HEK293 (cell line): Measurements from ENCODE around the gene FFAR4.

Source experiments
- CTCF ChIA-PET: fragments of 350-600 bp; formaldehyde crosslinking; extraction: SDS; loops from one replicate; lab custom pipeline; 2021; ENCODE audit warnings: antibody characterized with exemption; lab: Yijun Ruan, JAX
- POLR2A ChIA-PET: fragments of 300-600 bp; formaldehyde crosslinking; extraction: SDS; loops from one replicate; lab custom pipeline; 2020; ENCODE audit warnings: antibody characterized with exemption, inconsistent platforms; lab: Yijun Ruan, JAX
- H3K27ac ChIP-seq: fragments of 200-500 bp; sonication (Bioruptor generic); 2 replicates; pipeline ENCODE4 v1.5.1; 2014; ENCODE audit warnings: low read depth, low read length, control low read depth, inconsistent platforms; ENCODE audit errors: extremely low read depth
- H3K36me3 ChIP-seq, 2 experiments: fragments of 200-500 bp in 1 of 2; sonication (Bioruptor generic) in 1 of 2; 1 replicate in 1 of 2; 2 replicates in 1 of 2; pipeline ENCODE4 v1.5.1; 2014 to 2017; ENCODE audit warnings: inconsistent platforms in 2 of 2, low read length in 2 of 2; ENCODE audit not compliant: control insufficient read depth in 2 of 2, insufficient read depth in 1 of 2
- H3K4me1 ChIP-seq: fragments of 200-500 bp; sonication (Bioruptor generic); 2 replicates; pipeline ENCODE4 v1.5.1; 2014; ENCODE audit warnings: mild to moderate bottlenecking, low read length, inconsistent platforms; ENCODE audit not compliant: control insufficient read depth, insufficient read depth
- H3K4me3 ChIP-seq: 2 replicates; pipeline ENCODE4 v1.5.1; 2011; ENCODE audit warnings: low read depth, mild to moderate bottlenecking, control low read depth, low read length, moderate library complexity
- H3K9me3 ChIP-seq: fragments of 200-500 bp; sonication (Bioruptor generic); 2 replicates; pipeline ENCODE4 v1.5.1; 2014; ENCODE audit warnings: low read depth, low read length, inconsistent platforms; ENCODE audit not compliant: control insufficient read depth, insufficient read depth
- EGR2 ChIP-seq: fragments of 450-650 bp; formaldehyde crosslinking; IDR thresholded peaks from 2 replicates; pipeline ENCODE4 v1.5.1; 2016; ENCODE audit warnings: low read depth, missing biosample characterization, missing genetic modification characterization
- KLF1 ChIP-seq: fragments of 450-650 bp; formaldehyde crosslinking; IDR thresholded peaks from 2 replicates; pipeline ENCODE4 v1.5.1; 2016; ENCODE audit warnings: missing biosample characterization, missing genetic modification characterization
- WT1 ChIP-seq: fragments of 450-650 bp; formaldehyde crosslinking; IDR thresholded peaks from 2 replicates; pipeline ENCODE4 v1.5.1; 2016; ENCODE audit warnings: missing biosample characterization, missing genetic modification characterization
- ZBTB11 ChIP-seq: fragments of 450-650 bp; formaldehyde crosslinking; conservative IDR thresholded peaks from 2 replicates; pipeline ENCODE4 v1.5.1; 2016; ENCODE audit warnings: low read depth, missing biosample characterization, missing genetic modification characterization
- ZBTB17 ChIP-seq: fragments of 450-650 bp; formaldehyde crosslinking; IDR thresholded peaks from 2 replicates; pipeline ENCODE4 v1.5.1; 2016; ENCODE audit warnings: missing biosample characterization, missing genetic modification characterization
- ZBTB48 ChIP-seq: fragments of 450-650 bp; formaldehyde crosslinking; IDR thresholded peaks from 2 replicates; pipeline ENCODE4 v1.5.1; 2016; ENCODE audit warnings: missing biosample characterization, missing genetic modification characterization
- ZBTB49 ChIP-seq: fragments of 450-650 bp; formaldehyde crosslinking; IDR thresholded peaks from 2 replicates; pipeline ENCODE4 v1.5.1; 2016; ENCODE audit warnings: missing biosample characterization, missing genetic modification characterization, low read depth
- ZFHX2 ChIP-seq: fragments of 450-650 bp; formaldehyde crosslinking; conservative IDR thresholded peaks from 2 replicates; pipeline ENCODE4 v1.5.1; 2016; ENCODE audit warnings: missing biosample characterization, missing genetic modification characterization
- ZNF114 ChIP-seq: fragments of 450-650 bp; formaldehyde crosslinking; IDR thresholded peaks from 2 replicates; pipeline ENCODE4 v1.5.0; 2017; ENCODE audit warnings: missing biosample characterization, missing genetic modification characterization
- ZNF140 ChIP-seq: fragments of 450-650 bp; formaldehyde crosslinking; IDR thresholded peaks from 2 replicates; pipeline ENCODE4 v1.5.1; 2016; ENCODE audit warnings: missing biosample characterization, missing genetic modification characterization
- ZNF169 ChIP-seq: fragments of 450-650 bp; formaldehyde crosslinking; IDR thresholded peaks from 2 replicates; pipeline ENCODE4 v1.5.1; 2016; ENCODE audit warnings: missing biosample characterization, missing genetic modification characterization
- ZNF266 ChIP-seq: fragments of 450-650 bp; formaldehyde crosslinking; IDR thresholded peaks from 2 replicates; pipeline ENCODE4 v1.5.1; 2016; ENCODE audit warnings: missing biosample characterization, missing genetic modification characterization, low read depth
- ZNF335 ChIP-seq: fragments of 450-650 bp; formaldehyde crosslinking; conservative IDR thresholded peaks from 2 replicates; pipeline ENCODE4 v1.5.1; 2016; ENCODE audit warnings: missing biosample characterization, missing genetic modification characterization
- ZNF350 ChIP-seq: fragments of 450-650 bp; formaldehyde crosslinking; IDR thresholded peaks from 2 replicates; pipeline ENCODE4 v1.5.0; 2017; ENCODE audit warnings: missing biosample characterization, mild to moderate bottlenecking, missing genetic modification characterization
- ZNF391 ChIP-seq: fragments of 450-650 bp; formaldehyde crosslinking; IDR thresholded peaks from 2 replicates; pipeline ENCODE4 v1.5.1; 2016; ENCODE audit warnings: low read depth, missing biosample characterization, missing genetic modification characterization, borderline replicate concordance
- ZNF548 ChIP-seq: fragments of 450-650 bp; formaldehyde crosslinking; IDR thresholded peaks from 2 replicates; pipeline ENCODE4 v1.5.1; 2016; ENCODE audit warnings: missing biosample characterization, missing genetic modification characterization
- ZNF571 ChIP-seq: fragments of 450-650 bp; formaldehyde crosslinking; IDR thresholded peaks from 2 replicates; pipeline ENCODE4 v1.5.0; 2017; ENCODE audit warnings: missing biosample characterization, missing genetic modification characterization
- ZNF785 ChIP-seq: fragments of 450-650 bp; formaldehyde crosslinking; IDR thresholded peaks from 2 replicates; pipeline ENCODE4 v1.5.1; 2016; ENCODE audit warnings: missing biosample characterization, missing genetic modification characterization
- ZNF792 ChIP-seq: fragments of 450-650 bp; formaldehyde crosslinking; IDR thresholded peaks from 2 replicates; pipeline ENCODE4 v1.5.1; 2016; ENCODE audit warnings: missing biosample characterization, missing genetic modification characterization
- ZSCAN23 ChIP-seq: fragments of 450-650 bp; formaldehyde crosslinking; IDR thresholded peaks from 2 replicates; pipeline ENCODE4 v1.5.1; 2016; ENCODE audit warnings: missing biosample characterization, missing genetic modification characterization

Gene FFAR4

GRCh38 chr10:93547522-93547921 is 18.9 kb upstream of the FFAR4 start:
- Histone ChIP-seq H3K4me3 (no peak overlapping the region), H3K27ac (no peak overlapping the region), H3K9me3 (no peaks in the 10 kb centered on the region), H3K4me1 (no peaks in the 10 kb centered on the region), H3K36me3 (no peaks in the 10 kb centered on the region)
- CTCF ChIA-PET = no interaction called here
- TF ChIP-seq ZNF114 (tag by site-specific recombination) (no peak), ZNF548 (tag by site-specific recombination) (no peak), ZNF785 (no peak), ZNF350 (tag by site-specific recombination) (no peak), ZNF169 (tag by site-specific recombination) (no peak), ZBTB11 (tag by site-specific recombination) (no peak), ZFHX2 (tag by site-specific recombination) (peak; percentile 100), ZNF266 (no peak), WT1 (tag by site-specific recombination) (no peak), ZSCAN23 (tag by site-specific recombination) (no peak), ZNF140 (tag by site-specific recombination) (no peak), ZNF792 (tag by site-specific recombination) (no peak), ZNF391 (tag by site-specific recombination) (no peak), ZNF571 (tag by site-specific recombination) (no peak), KLF1 (tag by site-specific recombination) (no peak), ZBTB17 (no peak), ZBTB49 (tag by site-specific recombination) (no peak), EGR2 (peak; percentile 100)
- POLR2A ChIA-PET = no interaction called here

GRCh38 chr10:93548376-93549071 is 17.9 kb upstream of the FFAR4 start:
- CTCF ChIA-PET = no interaction called here
- no peaks in the 10 kb centered on the region for H3K9me3 ChIP-seq
- no peak overlapping the region for H3K4me3 ChIP-seq
- POLR2A ChIA-PET = no interaction called here
- H3K36me3 ChIP-seq = no peaks in the 10 kb centered on the region
- TF ChIP-seq ZNF335 (no peak), ZBTB48 (tag by site-specific recombination) (no peak)
- H3K27ac ChIP-seq = no peak overlapping the region
- H3K4me1 ChIP-seq = no peaks in the 10 kb centered on the region
